ENCODE data around the gene RBBP5.
"Not testable (repeated sequence)": the region's sequence is repeated elsewhere in the genome, so short reads cannot be mapped to it uniquely, and the experiment has no call there.

The RBBP5 gene

GRCh38 chr1:205121660-205122488, at the start of gene RBBP5:
Gene RBBP5 (minus strand): TSS chr1:205121978. CDS start chr1:205121873, 105 bp downstream.
- DNase-seq (ENCODE audit: low spot score), result peak; percentile 97

GRCh38 chr1:205171369-205171768, 49.6 kb upstream of the RBBP5 start:
- no peak for DNase-seq (ENCODE audit: low spot score)

GRCh38 chr1:205170532-205171269, 48.9 kb upstream of the RBBP5 start:
- no peak for DNase-seq (ENCODE audit: low spot score)

- no peak for DNase-seq (ENCODE audit: low spot score)
Observed at GRCh38 chr1:205169248-205169647, 47.5 kb upstream of the RBBP5 start.

- DNase-seq (ENCODE audit: low spot score), result no peak
Observed at GRCh38 chr1:205168291-205168690, 46.5 kb upstream of the RBBP5 start.

GRCh38 chr1:205162301-205162700, 40.5 kb upstream of the RBBP5 start:
- DNase-seq (ENCODE audit: low spot score), result no peak

GRCh38 chr1:205161076-205161475, 39.3 kb upstream of the RBBP5 start:
- DNase-seq (ENCODE audit: low spot score), result no peak

- no peak for DNase-seq (ENCODE audit: low spot score)
Observed at GRCh38 chr1:205158048-205158616, 36.4 kb upstream of the RBBP5 start.

GRCh38 chr1:205155665-205156377, 34.0 kb upstream of the RBBP5 start:
- DNase-seq (ENCODE audit: low spot score), result not testable (repeated sequence)

GRCh38 chr1:205152505-205152904, 30.7 kb upstream of the RBBP5 start:
- DNase-seq (ENCODE audit: low spot score), result no peak

- no peak for DNase-seq (ENCODE audit: low spot score)
Observed at GRCh38 chr1:205150651-205151428, 29.1 kb upstream of the RBBP5 start.

- no peak for DNase-seq (ENCODE audit: low spot score)
Observed at GRCh38 chr1:205147191-205147835, 25.5 kb upstream of the RBBP5 start.

GRCh38 chr1:205144751-205145150, 23.0 kb upstream of the RBBP5 start:
- no peak for DNase-seq (ENCODE audit: low spot score)

- no peak for DNase-seq (ENCODE audit: low spot score)
Observed at GRCh38 chr1:205144046-205144720, 22.4 kb upstream of the RBBP5 start.

- no peak for DNase-seq (ENCODE audit: low spot score)
Observed at GRCh38 chr1:205142102-205142469, 20.3 kb upstream of the RBBP5 start.

- peak; percentile 84 for DNase-seq (ENCODE audit: low spot score)
Observed at GRCh38 chr1:205141236-205142101, 19.7 kb upstream of the RBBP5 start.

GRCh38 chr1:205140113-205140512, 18.3 kb upstream of the RBBP5 start:
- DNase-seq (ENCODE audit: low spot score), result no peak

- DNase-seq (ENCODE audit: low spot score), result no peak
Observed at GRCh38 chr1:205137901-205138300, 16.1 kb upstream of the RBBP5 start.

- no peak for DNase-seq (ENCODE audit: low spot score)
Observed at GRCh38 chr1:205133287-205133686, 11.5 kb upstream of the RBBP5 start.

Measured in putamen (tissue), 1 donor.